ENCODE measurements around the gene GPR137B.
"Not testable (repeated sequence)": the region's sequence is repeated elsewhere in the genome, so short reads cannot be mapped to it uniquely, and the experiment has no call there.

Gene GPR137B

GRCh38 chr1:236143104-236143948, 987 bp downstream of the GPR137B start:
- DNase-seq (ENCODE audit: low read depth in 2 of 2, low spot score in 1 of 2): no peak

- DNase-seq (ENCODE audit: low read depth in 2 of 2, low spot score in 1 of 2): no peak
Measured at GRCh38 chr1:236144033-236144432, 1.7 kb downstream of the GPR137B start.

- DNase-seq (ENCODE audit: low read depth in 2 of 2, low spot score in 1 of 2): no peak
Measured at GRCh38 chr1:236144446-236145150, 2.3 kb downstream of the GPR137B start.

GRCh38 chr1:236147068-236147467, 4.7 kb downstream of the GPR137B start:
- no peak for DNase-seq (ENCODE audit: low read depth in 2 of 2, low spot score in 1 of 2)

GRCh38 chr1:236147521-236148469, 5.5 kb downstream of the GPR137B start:
- DNase-seq (ENCODE audit: low read depth in 2 of 2, low spot score in 1 of 2): no peak

- DNase-seq (ENCODE audit: low read depth in 2 of 2, low spot score in 1 of 2): no peak
Measured at GRCh38 chr1:236148470-236148845, 6.1 kb downstream of the GPR137B start.

GRCh38 chr1:236149003-236149595, 6.8 kb downstream of the GPR137B start:
- no peak for DNase-seq (ENCODE audit: low read depth in 2 of 2, low spot score in 1 of 2)

- no peak for DNase-seq (ENCODE audit: low read depth in 2 of 2, low spot score in 1 of 2)
Measured at GRCh38 chr1:236149696-236150228, 7.4 kb downstream of the GPR137B start.

- no peak for DNase-seq (ENCODE audit: low read depth in 2 of 2, low spot score in 1 of 2)
Measured at GRCh38 chr1:236150311-236150955, 8.1 kb downstream of the GPR137B start.

- no peak for DNase-seq (ENCODE audit: low read depth in 2 of 2, low spot score in 1 of 2)
Measured at GRCh38 chr1:236150986-236151385, 8.6 kb downstream of the GPR137B start.

GRCh38 chr1:236151739-236152424, 9.5 kb downstream of the GPR137B start:
- no peak for DNase-seq (ENCODE audit: low read depth in 2 of 2, low spot score in 1 of 2)

- DNase-seq (ENCODE audit: low read depth in 2 of 2, low spot score in 1 of 2): no peak
Measured at GRCh38 chr1:236154126-236154525, 11.8 kb downstream of the GPR137B start.

- no peak for DNase-seq (ENCODE audit: low read depth in 2 of 2, low spot score in 1 of 2)
Measured at GRCh38 chr1:236154671-236155398, 12.5 kb downstream of the GPR137B start.

- no peak for DNase-seq (ENCODE audit: low read depth in 2 of 2, low spot score in 1 of 2)
Measured at GRCh38 chr1:236155399-236155767, 13.0 kb downstream of the GPR137B start.

- no peak for DNase-seq (ENCODE audit: low read depth in 2 of 2, low spot score in 1 of 2)
Measured at GRCh38 chr1:236155841-236156503, 13.6 kb downstream of the GPR137B start.

- DNase-seq (ENCODE audit: low read depth in 2 of 2, low spot score in 1 of 2): no peak
Measured at GRCh38 chr1:236156512-236157208, 14.3 kb downstream of the GPR137B start.

GRCh38 chr1:236158072-236158471, 15.7 kb downstream of the GPR137B start:
- not testable (repeated sequence) for DNase-seq (ENCODE audit: low read depth in 2 of 2, low spot score in 1 of 2)

GRCh38 chr1:236158719-236159118, 16.4 kb downstream of the GPR137B start:
- no peak for DNase-seq (ENCODE audit: low read depth in 2 of 2, low spot score in 1 of 2)

Data from stimulated activated CD8-positive, alpha-beta memory T cell treated with anti-CD3 and anti-CD28 coated beads, Interleukin-4, amount 100 ng/mL, for 4 hours (primary cell).